ENCODE data around the gene TNS3. TPM values are rescaled to one million over a fixed set of nuclear protein-coding genes. Genes with fewer than 3 reads are reported as not detected.
A peak's percentile ranks its signal among the peaks of the same experiment; 100 is the strongest.

TNS3 gene
- total and polyA plus RNA-seq, 10 of the 15 experiments (the other 5 are each of a cell fraction or from before 2014, with no cell fraction given): 0.27 to 2.7 (median 0.79) TPM

DNA sequence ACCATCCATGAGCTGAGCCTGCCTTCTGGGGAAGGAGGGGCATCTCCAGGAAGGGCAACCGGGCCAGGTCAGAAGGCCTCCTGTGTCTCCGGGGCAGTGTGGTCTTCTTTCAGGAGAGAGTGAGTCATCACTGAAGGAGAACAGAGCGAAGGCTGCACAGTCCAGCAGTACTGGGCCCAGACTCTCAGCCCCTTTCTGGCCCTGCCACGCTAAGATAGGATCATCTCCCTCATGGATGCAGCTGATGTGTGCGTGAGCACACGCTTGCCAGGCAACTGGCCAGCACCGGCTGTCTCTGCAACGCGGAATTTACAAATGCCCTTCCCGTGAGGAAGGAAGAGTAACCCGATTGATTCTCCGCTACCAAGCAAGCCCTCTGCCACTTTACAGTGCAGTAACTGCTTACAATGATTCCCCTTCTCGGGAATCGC, 328.2 kb downstream of the TNS3 start:
- 22% methylated on average over 14 of the region's 14 CpGs for WGBS (ENCODE audit: insufficient coverage, insufficient replicate concordance, low lambda C conversion rate, missing lambda C conversion rate)
- no peaks in the 10 kb centered on the region for H4K20me1 ChIP-seq (ENCODE audit: control insufficient read depth, insufficient read depth)
- H2AFZ ChIP-seq (ENCODE audit: control insufficient read depth, low read depth, low read length): no peak overlapping the region
- POLR2A ChIA-PET: no interaction called here
- DNase-seq (ENCODE audit: low read depth, low spot score) (no peak), FAIRE-seq (no peak), ATAC-seq (peak; percentile 65)
- H3K36me3 ChIP-seq (ENCODE audit: control insufficient read depth in 2 of 2, insufficient read depth in 2 of 2, low read length in 1 of 2): no peaks in the 10 kb centered on the region
- no peaks in the 10 kb centered on the region for H3K4me1 ChIP-seq (ENCODE audit: control insufficient read depth, insufficient read depth, low read length)
- no peak overlapping the region for H3K27ac ChIP-seq (ENCODE audit: control insufficient read depth, insufficient read depth)
- RAD21 ChIA-PET (ENCODE audit: unreplicated experiment): interaction anchor here (1.4 to 1.8 kb wide), 2 partner anchors 1331 to 1363 kb away, joined by 3 to 8 read pairs; no protein-coding TSS in a partner anchor
- SMC1A ChIA-PET (ENCODE audit: uncharacterized antibody, unreplicated experiment): interaction anchor here (0.6 to 1.1 kb wide), 5 partner anchors 8 to 382 kb away, joined by 3 to 4 read pairs (median 3); no protein-coding TSS in a partner anchor
- no peaks in the 10 kb centered on the region for H3K79me2 ChIP-seq (ENCODE audit: control insufficient read depth, insufficient read depth, low read length)
- intact Hi-C loops (cut with micrococcal nuclease; ENCODE audit: unreplicated experiment) (loop anchor here (5.0 to 10.0 kb wide), 3 partner anchors 71 to 1339 kb away; no protein-coding TSS in a partner anchor), in situ Hi-C loops (cut with MboI) (no loop called here)
- no peak for TF ChIP-seq ZNF207 (IDR thresholded peaks at IDR 0.05; ENCODE audit: borderline replicate concordance)
- TF ChIP-seq, protein P1, sequence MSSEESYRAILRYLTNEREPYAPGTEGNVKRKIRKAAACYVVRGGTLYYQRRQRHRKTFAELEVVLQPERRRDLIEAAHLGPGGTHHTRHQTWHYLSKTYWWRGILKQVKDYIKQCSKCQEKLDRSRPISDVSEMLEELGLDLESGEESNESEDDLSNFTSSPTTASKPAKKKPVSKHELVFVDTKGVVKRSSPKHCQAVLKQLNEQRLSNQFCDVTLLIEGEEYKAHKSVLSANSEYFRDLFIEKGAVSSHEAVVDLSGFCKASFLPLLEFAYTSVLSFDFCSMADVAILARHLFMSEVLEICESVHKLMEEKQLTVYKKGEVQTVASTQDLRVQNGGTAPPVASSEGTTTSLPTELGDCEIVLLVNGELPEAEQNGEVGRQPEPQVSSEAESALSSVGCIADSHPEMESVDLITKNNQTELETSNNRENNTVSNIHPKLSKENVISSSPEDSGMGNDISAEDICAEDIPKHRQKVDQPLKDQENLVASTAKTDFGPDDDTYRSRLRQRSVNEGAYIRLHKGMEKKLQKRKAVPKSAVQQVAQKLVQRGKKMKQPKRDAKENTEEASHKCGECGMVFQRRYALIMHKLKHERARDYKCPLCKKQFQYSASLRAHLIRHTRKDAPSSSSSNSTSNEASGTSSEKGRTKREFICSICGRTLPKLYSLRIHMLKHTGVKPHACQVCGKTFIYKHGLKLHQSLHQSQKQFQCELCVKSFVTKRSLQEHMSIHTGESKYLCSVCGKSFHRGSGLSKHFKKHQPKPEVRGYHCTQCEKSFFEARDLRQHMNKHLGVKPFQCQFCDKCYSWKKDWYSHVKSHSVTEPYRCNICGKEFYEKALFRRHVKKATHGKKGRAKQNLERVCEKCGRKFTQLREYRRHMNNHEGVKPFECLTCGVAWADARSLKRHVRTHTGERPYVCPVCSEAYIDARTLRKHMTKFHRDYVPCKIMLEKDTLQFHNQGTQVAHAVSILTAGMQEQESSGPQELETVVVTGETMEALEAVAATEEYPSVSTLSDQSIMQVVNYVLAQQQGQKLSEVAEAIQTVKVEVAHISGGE (CRISPR knock-in tag; IDR thresholded peaks at IDR 0.05): no peak
- no peak for TF ChIP-seq MXI1 (IDR thresholded peaks at IDR 0.05; ENCODE audit: low read depth, low read length)
- TF ChIP-seq SUZ12 (IDR thresholded peaks at IDR 0.05; ENCODE audit: unreplicated experiment): no peak
- TF ChIP-seq, protein P2, sequence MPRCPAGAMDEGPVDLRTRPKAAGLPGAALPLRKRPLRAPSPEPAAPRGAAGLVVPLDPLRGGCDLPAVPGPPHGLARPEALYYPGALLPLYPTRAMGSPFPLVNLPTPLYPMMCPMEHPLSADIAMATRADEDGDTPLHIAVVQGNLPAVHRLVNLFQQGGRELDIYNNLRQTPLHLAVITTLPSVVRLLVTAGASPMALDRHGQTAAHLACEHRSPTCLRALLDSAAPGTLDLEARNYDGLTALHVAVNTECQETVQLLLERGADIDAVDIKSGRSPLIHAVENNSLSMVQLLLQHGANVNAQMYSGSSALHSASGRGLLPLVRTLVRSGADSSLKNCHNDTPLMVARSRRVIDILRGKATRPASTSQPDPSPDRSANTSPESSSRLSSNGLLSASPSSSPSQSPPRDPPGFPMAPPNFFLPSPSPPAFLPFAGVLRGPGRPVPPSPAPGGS (IDR thresholded peaks at IDR 0.05; ENCODE audit: borderline replicate concordance, insufficient read depth, low read depth, low read length, poor library complexity, severe bottlenecking): no peak
- TF ChIP-seq ESRRA (IDR thresholded peaks at IDR 0.05; ENCODE audit: low read length): no peak
- no peak for TF ChIP-seq EGR1 (IDR thresholded peaks at IDR 0.05; ENCODE audit: borderline replicate concordance in 1 of 2, low read depth in 2 of 2, low read length in 2 of 2)
- TF ChIP-seq BCL11A (IDR thresholded peaks at IDR 0.05; ENCODE audit: low read depth, low read length): no peak
- no peak for TF ChIP-seq JUND (IDR thresholded peaks at IDR 0.05; ENCODE audit: low read depth, low read length)
- no peak for TF ChIP-seq SMARCA5 (IDR thresholded peaks at IDR 0.05)
- TF ChIP-seq NR2F1 (conservative IDR thresholded peaks at IDR 0.05): no peak
- TF ChIP-seq CEBPB (IDR thresholded peaks at IDR 0.05; ENCODE audit: borderline replicate concordance in 1 of 2, low read depth in 2 of 2, low read length in 2 of 2): no peak
- TF ChIP-seq, protein P3, sequence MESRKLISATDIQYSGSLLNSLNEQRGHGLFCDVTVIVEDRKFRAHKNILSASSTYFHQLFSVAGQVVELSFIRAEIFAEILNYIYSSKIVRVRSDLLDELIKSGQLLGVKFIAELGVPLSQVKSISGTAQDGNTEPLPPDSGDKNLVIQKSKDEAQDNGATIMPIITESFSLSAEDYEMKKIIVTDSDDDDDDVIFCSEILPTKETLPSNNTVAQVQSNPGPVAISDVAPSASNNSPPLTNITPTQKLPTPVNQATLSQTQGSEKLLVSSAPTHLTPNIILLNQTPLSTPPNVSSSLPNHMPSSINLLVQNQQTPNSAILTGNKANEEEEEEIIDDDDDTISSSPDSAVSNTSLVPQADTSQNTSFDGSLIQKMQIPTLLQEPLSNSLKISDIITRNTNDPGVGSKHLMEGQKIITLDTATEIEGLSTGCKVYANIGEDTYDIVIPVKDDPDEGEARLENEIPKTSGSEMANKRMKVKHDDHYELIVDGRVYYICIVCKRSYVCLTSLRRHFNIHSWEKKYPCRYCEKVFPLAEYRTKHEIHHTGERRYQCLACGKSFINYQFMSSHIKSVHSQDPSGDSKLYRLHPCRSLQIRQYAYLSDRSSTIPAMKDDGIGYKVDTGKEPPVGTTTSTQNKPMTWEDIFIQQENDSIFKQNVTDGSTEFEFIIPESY (IDR thresholded peaks at IDR 0.05): no peak
- TF ChIP-seq IRF4 (IDR thresholded peaks at IDR 0.05; ENCODE audit: low read depth, low read length): no peak
- no peak for TF ChIP-seq WRNIP1 (IDR thresholded peaks at IDR 0.05; ENCODE audit: borderline replicate concordance, low read depth, low read length)
- TF ChIP-seq NRF1 (conservative IDR thresholded peaks at IDR 0.05; ENCODE audit: low read depth, low read length): no peak
- no peak for TF ChIP-seq HDGF (IDR thresholded peaks at IDR 0.05)
- TF ChIP-seq RUNX3 (IDR thresholded peaks at IDR 0.05; ENCODE audit: low read length): no peak
- TF ChIP-seq CBX3 (IDR thresholded peaks at IDR 0.05; ENCODE audit: borderline replicate concordance, low read depth): no peak
- no peak overlapping the region for H3K9ac ChIP-seq (ENCODE audit: control insufficient read depth, insufficient read depth, low read length)
- H3K9me3 ChIP-seq (replicated peaks; ENCODE audit: control insufficient read depth, insufficient read depth, low read length): no peaks in the 10 kb centered on the region
- CTCF ChIA-PET: interaction anchor here (0.6 to 4.1 kb wide), 10 partner anchors 9 to 1335 kb away, joined by 3 to 17 read pairs (median 4); no protein-coding TSS in a partner anchor
- H3K27me3 ChIP-seq (replicated peaks in 1 of 2; ENCODE audit: control insufficient read depth in 2 of 2, insufficient read depth in 2 of 2, low read length in 1 of 2): peaks cover 0 to 4% of the 10 kb centered on the region in 2 experiments; a peak in 2 of 4 replicates
- BruUV-seq (replicated peaks): no TSS peak
- H3K4me2 ChIP-seq (ENCODE audit: control insufficient read depth, insufficient read depth): no peak overlapping the region
- H3K4me3 ChIP-seq: no peak overlapping the region

Data from GM12878 (cell line).